HEK293 (cell line): Measurements from ENCODE around the gene P2RY2.

Experiments used
- CTCF ChIA-PET: fragments of 350-600 bp; formaldehyde crosslinking; extraction: SDS; loops from one replicate; lab custom pipeline; 2021; ENCODE audit warnings: antibody characterized with exemption; lab: Yijun Ruan, JAX
- POLR2A ChIA-PET: fragments of 300-600 bp; formaldehyde crosslinking; extraction: SDS; loops from one replicate; lab custom pipeline; 2020; ENCODE audit warnings: antibody characterized with exemption, inconsistent platforms; lab: Yijun Ruan, JAX
- H3K27ac ChIP-seq: fragments of 200-500 bp; sonication (Bioruptor generic); 2 replicates; pipeline ENCODE4 v1.5.1; 2014; ENCODE audit warnings: low read depth, low read length, control low read depth, inconsistent platforms; ENCODE audit errors: extremely low read depth
- H3K36me3 ChIP-seq, 2 experiments: fragments of 200-500 bp in 1 of 2; sonication (Bioruptor generic) in 1 of 2; 1 replicate in 1 of 2; 2 replicates in 1 of 2; pipeline ENCODE4 v1.5.1; 2014 to 2017; ENCODE audit warnings: inconsistent platforms in 2 of 2, low read length in 2 of 2; ENCODE audit not compliant: control insufficient read depth in 2 of 2, insufficient read depth in 1 of 2
- H3K4me1 ChIP-seq: fragments of 200-500 bp; sonication (Bioruptor generic); 2 replicates; pipeline ENCODE4 v1.5.1; 2014; ENCODE audit warnings: mild to moderate bottlenecking, low read length, inconsistent platforms; ENCODE audit not compliant: control insufficient read depth, insufficient read depth
- H3K4me3 ChIP-seq: 2 replicates; pipeline ENCODE4 v1.5.1; 2011; ENCODE audit warnings: low read depth, mild to moderate bottlenecking, control low read depth, low read length, moderate library complexity
- H3K9me3 ChIP-seq: fragments of 200-500 bp; sonication (Bioruptor generic); 2 replicates; pipeline ENCODE4 v1.5.1; 2014; ENCODE audit warnings: low read depth, low read length, inconsistent platforms; ENCODE audit not compliant: control insufficient read depth, insufficient read depth
- GLI2 ChIP-seq: fragments of 450-650 bp; formaldehyde crosslinking; IDR thresholded peaks from 2 replicates; pipeline ENCODE4; 2017; ENCODE audit warnings: missing biosample characterization, missing genetic modification characterization, low read depth, borderline replicate concordance
- KLF9 ChIP-seq: fragments of 450-650 bp; formaldehyde crosslinking; IDR thresholded peaks from 2 replicates; pipeline ENCODE4 v1.5.1; 2016; ENCODE audit warnings: missing biosample characterization, missing genetic modification characterization, low read depth
- SCRT1 ChIP-seq: fragments of 450-650 bp; formaldehyde crosslinking; IDR thresholded peaks from 2 replicates; pipeline ENCODE4 v1.5.1; 2016; ENCODE audit warnings: missing biosample characterization, missing genetic modification characterization, borderline replicate concordance
- SCRT2 ChIP-seq: fragments of 450-650 bp; formaldehyde crosslinking; IDR thresholded peaks from 2 replicates; pipeline ENCODE4 v1.5.1; 2016; ENCODE audit warnings: missing biosample characterization, missing genetic modification characterization
- ZBTB21 ChIP-seq: fragments of 450-650 bp; formaldehyde crosslinking; IDR thresholded peaks from 2 replicates; pipeline ENCODE4 v1.5.1; 2017; ENCODE audit warnings: missing biosample characterization, missing genetic modification characterization
- ZIC2 ChIP-seq: fragments of 450-650 bp; formaldehyde crosslinking; IDR thresholded peaks from 2 replicates; pipeline ENCODE4 v1.5.1; 2016; ENCODE audit warnings: missing biosample characterization, missing genetic modification characterization
- ZNF10 ChIP-seq: fragments of 450-650 bp; formaldehyde crosslinking; IDR thresholded peaks from 2 replicates; pipeline ENCODE4 v1.5.1; 2017; ENCODE audit warnings: missing biosample characterization, missing genetic modification characterization
- ZNF146 ChIP-seq: fragments of 450-650 bp; formaldehyde crosslinking; IDR thresholded peaks from 2 replicates; pipeline ENCODE4 v1.5.1; 2016; ENCODE audit warnings: missing biosample characterization, missing genetic modification characterization
- ZNF169 ChIP-seq: fragments of 450-650 bp; formaldehyde crosslinking; IDR thresholded peaks from 2 replicates; pipeline ENCODE4 v1.5.1; 2016; ENCODE audit warnings: missing biosample characterization, missing genetic modification characterization
- ZNF202 ChIP-seq: fragments of 450-650 bp; formaldehyde crosslinking; IDR thresholded peaks from 2 replicates; pipeline ENCODE4 v1.5.1; 2016; ENCODE audit warnings: missing biosample characterization, missing genetic modification characterization, borderline replicate concordance
- ZNF350 ChIP-seq: fragments of 450-650 bp; formaldehyde crosslinking; IDR thresholded peaks from 2 replicates; pipeline ENCODE4 v1.5.0; 2017; ENCODE audit warnings: missing biosample characterization, mild to moderate bottlenecking, missing genetic modification characterization
- ZNF37A ChIP-seq: fragments of 450-650 bp; IDR thresholded peaks from 2 replicates; pipeline ENCODE4 v1.5.1; 2018; ENCODE audit warnings: missing biosample characterization, missing genetic modification characterization
- ZNF404 ChIP-seq: fragments of 450-650 bp; formaldehyde crosslinking; IDR thresholded peaks from 2 replicates; pipeline ENCODE4 v1.5.1; 2017; ENCODE audit warnings: missing biosample characterization, missing genetic modification characterization
- ZNF433 ChIP-seq: fragments of 450-650 bp; formaldehyde crosslinking; IDR thresholded peaks from 2 replicates; pipeline ENCODE4 v1.5.1; 2016; ENCODE audit warnings: missing biosample characterization, missing genetic modification characterization, low read depth
- ZNF473 ChIP-seq: fragments of 450-650 bp; formaldehyde crosslinking; IDR thresholded peaks from 2 replicates; pipeline ENCODE4 v1.5.1; 2017; ENCODE audit warnings: missing biosample characterization, missing genetic modification characterization
- ZNF501 ChIP-seq: fragments of 450-650 bp; formaldehyde crosslinking; IDR thresholded peaks from 2 replicates; pipeline ENCODE4 v1.5.1; 2016; ENCODE audit warnings: missing biosample characterization, missing genetic modification characterization
- ZNF544 ChIP-seq: fragments of 450-650 bp; formaldehyde crosslinking; IDR thresholded peaks from 2 replicates; pipeline ENCODE4 v1.5.0; 2017; ENCODE audit warnings: missing biosample characterization, missing genetic modification characterization
- ZNF549 ChIP-seq: fragments of 450-650 bp; IDR thresholded peaks from 2 replicates; pipeline ENCODE4 v1.5.1; 2018; ENCODE audit warnings: missing biosample characterization, missing genetic modification characterization, mild to moderate bottlenecking, inconsistent platforms, moderate library complexity
- ZNF561 ChIP-seq: fragments of 450-650 bp; IDR thresholded peaks from 2 replicates; pipeline ENCODE4 v1.5.1; 2018; ENCODE audit warnings: missing biosample characterization, missing genetic modification characterization, borderline replicate concordance
- ZNF610 ChIP-seq: fragments of 450-650 bp; formaldehyde crosslinking; IDR thresholded peaks from 2 replicates; pipeline ENCODE4 v1.5.1; 2016; ENCODE audit warnings: missing biosample characterization, missing genetic modification characterization, borderline replicate concordance
- ZNF629 ChIP-seq: fragments of 450-650 bp; formaldehyde crosslinking; IDR thresholded peaks from 2 replicates; pipeline ENCODE4 v1.5.1; 2017; ENCODE audit warnings: missing biosample characterization, missing genetic modification characterization
- ZNF670 ChIP-seq: fragments of 450-650 bp; formaldehyde crosslinking; IDR thresholded peaks from 2 replicates; pipeline ENCODE4 v1.5.1; 2016; ENCODE audit warnings: missing biosample characterization, missing genetic modification characterization, low read depth
- TF ChIP-seq, protein P1 (sequence below): fragments of 450-650 bp; formaldehyde crosslinking; IDR thresholded peaks from 2 replicates; pipeline ENCODE4 v1.5.1; 2017; ENCODE audit warnings: missing biosample characterization, missing genetic modification characterization
- TF ChIP-seq, protein P2 (sequence below): fragments of 450-650 bp; formaldehyde crosslinking; IDR thresholded peaks from 2 replicates; pipeline ENCODE4 v1.5.1; 2016; ENCODE audit warnings: missing biosample characterization, missing genetic modification characterization

The P2RY2 gene

DNA sequence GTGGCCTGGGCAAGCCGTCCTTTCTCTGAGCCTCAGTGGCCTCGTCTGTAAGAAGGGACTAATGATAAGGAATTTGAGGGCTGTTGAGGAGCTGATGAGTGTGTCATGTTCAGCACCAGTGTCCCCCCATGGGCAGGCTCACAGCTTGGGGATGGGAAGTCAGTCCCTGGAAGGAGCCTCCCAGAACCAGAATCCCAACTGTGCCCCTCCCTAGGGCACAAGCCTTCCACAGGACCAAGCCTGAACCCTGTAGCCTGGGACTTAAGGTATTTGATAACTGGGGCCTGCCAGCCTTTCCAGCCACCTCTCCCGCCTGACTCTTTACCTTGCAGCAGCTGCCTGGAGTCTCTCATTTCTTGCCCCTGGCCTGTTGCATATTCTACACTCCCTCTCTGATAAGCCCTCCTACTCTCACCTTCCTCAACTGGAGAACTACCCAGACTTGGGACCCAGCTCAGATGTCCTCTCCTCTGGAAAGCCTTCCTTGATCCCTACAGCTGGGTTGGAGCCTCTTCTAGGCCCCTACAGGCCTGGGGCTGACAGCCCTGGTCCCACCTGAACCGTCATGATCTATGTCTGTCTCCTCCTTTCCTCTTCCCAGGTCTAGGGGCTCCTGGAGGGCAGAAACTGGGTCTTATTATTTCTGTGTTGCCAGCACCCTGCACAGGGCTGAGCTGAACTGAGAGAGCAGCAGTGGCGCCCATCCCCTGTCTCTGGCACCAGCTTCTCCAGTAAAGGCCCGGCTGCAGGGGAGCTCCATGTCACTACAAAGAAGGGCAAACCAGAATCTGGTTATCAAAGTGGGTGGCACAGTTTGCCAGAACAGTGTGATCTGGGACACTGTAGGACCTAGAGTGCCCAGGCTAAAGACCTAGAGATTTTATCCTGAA, 1.6 kb downstream of the P2RY2 start:
- Histone ChIP-seq H3K4me1 (no peaks in the 10 kb centered on the region), H3K36me3 (no peaks in the 10 kb centered on the region), H3K4me3 (no peak overlapping the region), H3K27ac (no peak overlapping the region), H3K9me3 (no peaks in the 10 kb centered on the region)
- ChIA-PET POLR2A (no interaction called here), CTCF (interaction anchor here (0.6 to 2.8 kb wide), 11 partner anchors 10 to 494 kb away, joined by 3 to 9 read pairs (median 4); no protein-coding TSS in a partner anchor)
- TF ChIP-seq ZNF202 (tag by site-specific recombination): no peak
- TF ChIP-seq ZNF169 (tag by site-specific recombination): no peak
- no peak for TF ChIP-seq ZNF37A (tag by site-specific recombination)
- TF ChIP-seq SCRT1 (tag by site-specific recombination): peak; percentile 77; the same call in 1 of the 2 replicates
- TF ChIP-seq SCRT2 (tag by site-specific recombination): peak; percentile 79

DNA sequence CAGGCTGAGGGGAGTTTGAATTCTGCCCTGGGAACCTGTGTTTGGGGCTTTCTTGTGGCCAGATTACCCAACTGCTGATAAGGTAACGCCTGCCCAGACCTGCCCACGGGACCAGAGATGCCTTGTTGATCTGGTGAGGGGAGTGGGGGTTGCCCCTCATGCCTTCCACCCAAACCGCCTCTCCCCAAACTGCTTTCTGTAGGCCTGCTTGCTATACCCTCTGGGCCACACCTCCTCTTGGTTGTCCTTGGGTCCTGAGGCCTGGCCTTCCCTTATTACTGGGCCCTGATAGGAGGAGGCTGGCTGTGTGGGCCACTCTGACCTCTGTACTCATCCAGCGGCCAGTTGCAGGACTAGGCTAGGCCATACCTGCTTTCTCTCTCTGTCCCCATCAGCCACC, 3.4 kb downstream of the P2RY2 start:
- no peak overlapping the region for H3K27ac ChIP-seq
- TF ChIP-seq ZNF544 (tag by site-specific recombination) (no peak), ZNF501 (no peak), ZNF473 (tag by site-specific recombination) (no peak), ZNF549 (tag by site-specific recombination) (no peak), KLF9 (tag by site-specific recombination) (no peak), ZNF404 (no peak), ZNF146 (tag by site-specific recombination) (no peak), ZNF350 (tag by site-specific recombination) (no peak), ZNF10 (tag by site-specific recombination) (no peak), ZIC2 (no peak), ZNF629 (tag by site-specific recombination) (no peak), ZNF433 (tag by site-specific recombination) (no peak), ZNF610 (tag by site-specific recombination) (no peak), ZNF670 (no peak), ZBTB21 (tag by site-specific recombination) (no peak), ZNF561 (no peak), GLI2 (tag by site-specific recombination) (no peak)
- TF ChIP-seq, protein P1, sequence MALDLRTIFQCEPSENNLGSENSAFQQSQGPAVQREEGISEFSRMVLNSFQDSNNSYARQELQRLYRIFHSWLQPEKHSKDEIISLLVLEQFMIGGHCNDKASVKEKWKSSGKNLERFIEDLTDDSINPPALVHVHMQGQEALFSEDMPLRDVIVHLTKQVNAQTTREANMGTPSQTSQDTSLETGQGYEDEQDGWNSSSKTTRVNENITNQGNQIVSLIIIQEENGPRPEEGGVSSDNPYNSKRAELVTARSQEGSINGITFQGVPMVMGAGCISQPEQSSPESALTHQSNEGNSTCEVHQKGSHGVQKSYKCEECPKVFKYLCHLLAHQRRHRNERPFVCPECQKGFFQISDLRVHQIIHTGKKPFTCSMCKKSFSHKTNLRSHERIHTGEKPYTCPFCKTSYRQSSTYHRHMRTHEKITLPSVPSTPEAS (tag by site-specific recombination): no peak
- TF ChIP-seq, protein P2, sequence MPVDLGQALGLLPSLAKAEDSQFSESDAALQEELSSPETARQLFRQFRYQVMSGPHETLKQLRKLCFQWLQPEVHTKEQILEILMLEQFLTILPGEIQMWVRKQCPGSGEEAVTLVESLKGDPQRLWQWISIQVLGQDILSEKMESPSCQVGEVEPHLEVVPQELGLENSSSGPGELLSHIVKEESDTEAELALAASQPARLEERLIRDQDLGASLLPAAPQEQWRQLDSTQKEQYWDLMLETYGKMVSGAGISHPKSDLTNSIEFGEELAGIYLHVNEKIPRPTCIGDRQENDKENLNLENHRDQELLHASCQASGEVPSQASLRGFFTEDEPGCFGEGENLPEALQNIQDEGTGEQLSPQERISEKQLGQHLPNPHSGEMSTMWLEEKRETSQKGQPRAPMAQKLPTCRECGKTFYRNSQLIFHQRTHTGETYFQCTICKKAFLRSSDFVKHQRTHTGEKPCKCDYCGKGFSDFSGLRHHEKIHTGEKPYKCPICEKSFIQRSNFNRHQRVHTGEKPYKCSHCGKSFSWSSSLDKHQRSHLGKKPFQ (tag by site-specific recombination): no peak
- H3K4me3 ChIP-seq: no peak overlapping the region
- CTCF ChIA-PET: interaction anchor here (0.9 to 2.8 kb wide), 2 partner anchors 15 to 35 kb away, joined by 4 to 8 read pairs; no protein-coding TSS in a partner anchor
- no peaks in the 10 kb centered on the region for H3K9me3 ChIP-seq
- POLR2A ChIA-PET: no interaction called here
- H3K4me1 ChIP-seq: no peaks in the 10 kb centered on the region
- H3K36me3 ChIP-seq: no peaks in the 10 kb centered on the region
